MCF 10A (cell line): ENCODE measurements around the gene NBPF12. TPM values are rescaled to one million over a fixed set of nuclear protein-coding genes. Genes with fewer than 3 reads are reported as not detected.
"Not testable (repeated sequence)": the region's sequence is repeated elsewhere in the genome, so short reads cannot be mapped to it uniquely, and the experiment has no call there.

Experiments
- BruUV-seq: library from RNA; stranded (reverse); fragments of 400-500 nt; replicated peaks from 2 replicates; lab custom pipeline; 2021; lab: Mats Ljungman, UMichigan
- CTCF ChIA-PET: fragments of 300-600 bp; sonication (Branson Sonifier 250); formaldehyde crosslinking; extraction: SDS; loops from one replicate; lab custom pipeline; 2021; ENCODE audit warnings: antibody characterized with exemption, inconsistent platforms; lab: Yijun Ruan, JAX
- POLR2A ChIA-PET: fragments of 300-600, 350-650 bp; sonication (Branson Sonifier 250); formaldehyde crosslinking; extraction: SDS; loops from one replicate; lab custom pipeline; 2020; ENCODE audit warnings: antibody characterized with exemption, inconsistent platforms; lab: Yijun Ruan, JAX
- DNase-seq: peaks from one replicate; pipeline ENCODE4 v3.0.0-alpha.2; 2018; ENCODE audit not compliant: unreplicated experiment
- H3K27ac Mint-ChIP-seq: one replicate; pipeline ENCODE4 v1.8.0; 2022; ENCODE audit warnings: mild to moderate bottlenecking, low read depth, mixed read lengths; ENCODE audit not compliant: unreplicated experiment
- H3K27me3 Mint-ChIP-seq: one replicate; pipeline ENCODE4 v1.8.0; 2022; ENCODE audit warnings: mixed read lengths; ENCODE audit not compliant: insufficient read depth, unreplicated experiment
- H3K36me3 Mint-ChIP-seq: one replicate; pipeline ENCODE4 v1.8.0; 2022; ENCODE audit warnings: mild to moderate bottlenecking, moderate library complexity, mixed read lengths; ENCODE audit not compliant: insufficient read depth, unreplicated experiment
- H3K4me1 Mint-ChIP-seq: one replicate; pipeline ENCODE4 v1.8.0; 2022; ENCODE audit warnings: mixed read lengths; ENCODE audit not compliant: insufficient read depth, unreplicated experiment
- H3K4me3 Mint-ChIP-seq: one replicate; pipeline ENCODE4 v1.8.0; 2022; ENCODE audit warnings: mild to moderate bottlenecking, moderate library complexity, mixed read lengths; ENCODE audit not compliant: unreplicated experiment
- H3K9me3 Mint-ChIP-seq: one replicate; pipeline ENCODE4 v1.8.0; 2022; ENCODE audit warnings: mixed read lengths; ENCODE audit not compliant: unreplicated experiment
- CTCF ChIP-seq: fragments of 200-600 bp; IDR thresholded peaks from one replicate; pipeline ENCODE4 v1.8.0; 2022; ENCODE audit warnings: antibody characterized with exemption, mild to moderate bottlenecking; ENCODE audit not compliant: unreplicated experiment
- intact Hi-C: fragments of 100-400 bp; cut with micrococcal nuclease; formaldehyde crosslinking; loops from 2 replicates; pipeline ENCODE4 v1.14.1; 2022
- total RNA-seq: library from RNA; stranded (reverse); gene quantifications from 2 replicates; pipeline ENCODE4 v1.2.3, GENCODE V29; 2022

NBPF12 gene
- total RNA-seq, 1 experiment from 2014 or later, result 14.7 TPM

- H3K27me3 Mint-ChIP-seq, H3K9me3 Mint-ChIP-seq, POLR2A ChIA-PET, H3K4me3 Mint-ChIP-seq, BruUV-seq, DNase-seq, H3K36me3 Mint-ChIP-seq, CTCF ChIA-PET, H3K27ac Mint-ChIP-seq, H3K4me1 Mint-ChIP-seq, intact Hi-C loops: not testable (repeated sequence)
Observed at GRCh38 chr1:147026975-147027374, 88.9 kb downstream of the NBPF12 start.

DNA sequence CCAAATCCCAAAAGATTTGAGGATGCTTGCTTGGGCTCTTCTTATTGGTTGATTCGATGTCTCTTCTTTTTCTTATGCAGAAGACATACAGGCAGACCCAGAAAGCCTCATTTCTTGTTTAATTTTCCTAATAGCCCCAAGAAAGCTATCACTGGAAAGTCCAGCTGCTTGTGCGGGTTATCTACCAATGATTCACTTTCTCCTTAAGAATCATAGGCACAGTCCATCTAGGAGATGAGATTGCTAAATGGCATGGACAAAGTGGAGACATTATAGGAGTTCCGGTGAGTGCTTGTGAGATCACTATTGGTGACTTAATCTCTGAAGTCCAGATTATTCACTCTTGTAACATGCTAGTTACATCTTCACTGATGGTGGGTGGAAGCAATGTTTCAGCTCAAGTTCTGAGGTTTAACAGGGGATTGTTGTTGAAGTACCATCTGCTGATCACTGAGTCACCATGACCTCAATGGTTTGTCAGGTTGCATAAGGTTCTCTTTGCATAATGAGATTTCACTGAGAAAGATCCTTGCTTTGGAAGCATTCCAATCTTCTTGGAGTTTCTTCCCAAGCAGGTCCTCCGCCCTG lies 92.0 kb downstream of the NBPF12 start:
- ChIA-PET POLR2A (interaction anchor here (0.6 to 0.7 kb wide), 2 partner anchors 9 to 55 kb away, joined by 3 read pairs; no protein-coding TSS in a partner anchor), CTCF (interaction anchor here (0.8 kb wide), 1 partner anchor 16 kb away, joined by 3 read pairs; no protein-coding TSS in a partner anchor)
- H3K4me3 Mint-ChIP-seq, intact Hi-C loops, H3K27ac Mint-ChIP-seq, H3K36me3 Mint-ChIP-seq, H3K4me1 Mint-ChIP-seq, H3K9me3 Mint-ChIP-seq, H3K27me3 Mint-ChIP-seq, BruUV-seq: not testable (repeated sequence)
- DNase-seq, result peak; percentile 73

GRCh38 chr1:147039916-147040315 lies 101.8 kb downstream of the NBPF12 start:
- BruUV-seq, result no TSS peak
- H3K4me1 Mint-ChIP-seq, result no peaks in the 10 kb centered on the region
- TF ChIP-seq CTCF, result no peak
- H3K27ac Mint-ChIP-seq, result no peak overlapping the region
- no peak overlapping the region for H3K4me3 Mint-ChIP-seq
- no peaks in the 10 kb centered on the region for H3K36me3 Mint-ChIP-seq
- POLR2A ChIA-PET, result no interaction called here
- H3K27me3 Mint-ChIP-seq, result peaks cover 14% of the 10 kb centered on the region
- no peaks in the 10 kb centered on the region for H3K9me3 Mint-ChIP-seq
- no peak for DNase-seq
- intact Hi-C loops, result no loop called here
- CTCF ChIA-PET, result interaction anchor here (0.6 kb wide), 1 partner anchor 630 kb away, joined by 4 read pairs; no protein-coding TSS in a partner anchor

DNA sequence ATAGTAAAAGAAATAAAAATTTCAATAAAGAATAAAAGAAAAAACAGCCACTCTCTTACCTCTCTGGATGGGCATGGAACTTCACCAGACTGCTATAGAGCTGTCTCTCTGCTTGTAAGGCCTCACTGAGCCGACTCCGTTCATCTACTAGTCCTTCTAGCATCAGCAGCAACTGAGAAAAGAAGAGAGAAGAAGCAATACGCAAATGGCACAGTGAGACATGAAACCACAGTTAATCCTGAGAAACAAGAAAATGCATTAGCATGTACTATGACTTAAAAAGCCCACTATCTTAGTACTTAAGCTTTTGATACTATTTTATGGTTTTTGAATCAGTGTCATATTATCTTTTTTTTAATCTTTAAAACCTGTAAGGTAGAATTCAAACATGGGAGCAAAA lies 104.8 kb downstream of the NBPF12 start:
- H3K36me3 Mint-ChIP-seq, H3K4me1 Mint-ChIP-seq, BruUV-seq, H3K27ac Mint-ChIP-seq, DNase-seq, H3K9me3 Mint-ChIP-seq, intact Hi-C loops, H3K4me3 Mint-ChIP-seq: not testable (repeated sequence)
- POLR2A ChIA-PET, result interaction anchor here (0.7 kb wide), 1 partner anchor 79 kb away, joined by 4 read pairs; no protein-coding TSS in a partner anchor
- H3K27me3 Mint-ChIP-seq, result peaks cover 14% of the 10 kb centered on the region
- CTCF ChIA-PET, result interaction anchor here (0.6 kb wide), 1 partner anchor 245 kb away, joined by 3 read pairs; no protein-coding TSS in a partner anchor

GRCh38 chr1:147044511-147044910 lies 106.4 kb downstream of the NBPF12 start:
- POLR2A ChIA-PET, result not testable (repeated sequence)

More at GRCh38 chr1:147044511-147044910, 106.4 kb downstream of the NBPF12 start:
- H3K27ac Mint-ChIP-seq, H3K4me3 Mint-ChIP-seq, CTCF ChIA-PET, BruUV-seq, intact Hi-C loops, H3K36me3 Mint-ChIP-seq, H3K9me3 Mint-ChIP-seq, H3K4me1 Mint-ChIP-seq, DNase-seq: not testable (repeated sequence)
- H3K27me3 Mint-ChIP-seq, result peaks cover 14% of the 10 kb centered on the region

Other genes starting within 250 kb of the NBPF12 start
- 35.1 and 47.6 TPM in 2 replicates for gene PRKAB2, start 234.1 kb downstream of the NBPF12 start, total RNA-seq